Natural killer cell (primary cell): ENCODE data around the gene CTBP1. TPM values are rescaled to one million over a fixed set of nuclear protein-coding genes. Genes with fewer than 3 reads are reported as not detected.

Source experiments
- ATAC-seq, 3 donors: fragments of 150-1000 bp in 2 of 3; fragments of 200-7000 bp in 1 of 3; cut with Tn5 transposase; 1 replicate in 1 of 3; 2 replicates in 2 of 3; pipeline ENCODE4 v1.10.0; 2021; ENCODE audit warnings: mild to moderate bottlenecking in 2 of 3, moderate library complexity in 2 of 3
- DNase-seq, 2 donors: peaks; one replicate each; pipeline versions ENCODE4 v3.0.0 to v3.0.0-alpha.2; 2013 to 2021; ENCODE audit warnings: mixed read lengths in 1 of 2
- H3K27ac ChIP-seq: one replicate; pipeline ENCODE4 v1.5.1; 2013; ENCODE audit warnings: mild to moderate bottlenecking, low read length
- H3K27me3 ChIP-seq: one replicate; pipeline ENCODE4 v1.6.1; 2013; ENCODE audit warnings: low read length; ENCODE audit not compliant: control insufficient read depth, insufficient read depth
- H3K36me3 ChIP-seq: one replicate; pipeline ENCODE4 v1.6.1; 2013; ENCODE audit warnings: low read length; ENCODE audit not compliant: control insufficient read depth, insufficient read depth
- H3K4me1 ChIP-seq: one replicate; pipeline ENCODE4 v1.6.1; 2013; ENCODE audit warnings: low read length; ENCODE audit not compliant: control insufficient read depth, insufficient read depth
- H3K4me3 ChIP-seq: one replicate; pipeline ENCODE4 v1.5.1; 2013; ENCODE audit warnings: low read length
- H3K9me3 ChIP-seq: one replicate; pipeline ENCODE4 v1.6.1; 2013; ENCODE audit warnings: low read length; ENCODE audit not compliant: control insufficient read depth, insufficient read depth
- H3K27ac Mint-ChIP-seq, 2 donors: one replicate each; pipeline ENCODE4 v1.8.0; 2022; ENCODE audit warnings: mild to moderate bottlenecking in 2 of 2, mixed read lengths in 2 of 2, moderate library complexity in 1 of 2
- H3K27me3 Mint-ChIP-seq, 2 donors: one replicate each; pipeline ENCODE4 v1.8.0; 2022; ENCODE audit warnings: low read depth in 2 of 2, mixed read lengths in 2 of 2
- H3K36me3 Mint-ChIP-seq: one replicate; pipeline ENCODE4 v1.8.0; 2022; ENCODE audit warnings: mixed read lengths
- H3K4me1 Mint-ChIP-seq, 2 donors: one replicate each; pipeline ENCODE4 v1.8.0; 2022; ENCODE audit warnings: mixed read lengths in 2 of 2
- H3K4me3 Mint-ChIP-seq: one replicate; pipeline ENCODE4 v1.8.0; 2022; ENCODE audit warnings: mild to moderate bottlenecking, moderate library complexity, mixed read lengths
- H3K9me3 Mint-ChIP-seq, 2 donors: one replicate each; pipeline ENCODE4 v1.8.0; 2022; ENCODE audit warnings: mixed read lengths in 2 of 2
- WGBS: methylation state at CpG from one replicate; pipeline ENCODE4 v1.1.7; 2013; ENCODE audit warnings: missing lambda C conversion rate; ENCODE audit not compliant: insufficient coverage; 5-methylcytosine and 5-hydroxymethylcytosine counted together
- intact Hi-C: fragments of 100-400 bp; cut with micrococcal nuclease; formaldehyde crosslinking; loops from one replicate; pipeline ENCODE4 v1.14.2; 2022
- total RNA-seq, 4 donors: library from RNA; stranded (reverse); fragments of 120-200 nt in 1 of 4; gene quantifications; one replicate each; pipeline versions ENCODE4 v1.2.3 to v1.2.4, GENCODE V29; 2013 to 2022
- TF ChIP-seq, protein P1 (sequence below): fragments of 200-600 bp; IDR thresholded peaks from one replicate; pipeline ENCODE4 v1.8.0; 2022; ENCODE audit warnings: antibody characterized with exemption

The CTBP1 gene
- total RNA-seq, 3 donors from 2014 or later (not counting 1 experiment from before 2014, with no cell fraction given) = 384 to 388 (median 388) TPM

GRCh38 chr4:1180663-1181062 lies 68.3 kb downstream of the CTBP1 start:
- TF ChIP-seq, protein P1, sequence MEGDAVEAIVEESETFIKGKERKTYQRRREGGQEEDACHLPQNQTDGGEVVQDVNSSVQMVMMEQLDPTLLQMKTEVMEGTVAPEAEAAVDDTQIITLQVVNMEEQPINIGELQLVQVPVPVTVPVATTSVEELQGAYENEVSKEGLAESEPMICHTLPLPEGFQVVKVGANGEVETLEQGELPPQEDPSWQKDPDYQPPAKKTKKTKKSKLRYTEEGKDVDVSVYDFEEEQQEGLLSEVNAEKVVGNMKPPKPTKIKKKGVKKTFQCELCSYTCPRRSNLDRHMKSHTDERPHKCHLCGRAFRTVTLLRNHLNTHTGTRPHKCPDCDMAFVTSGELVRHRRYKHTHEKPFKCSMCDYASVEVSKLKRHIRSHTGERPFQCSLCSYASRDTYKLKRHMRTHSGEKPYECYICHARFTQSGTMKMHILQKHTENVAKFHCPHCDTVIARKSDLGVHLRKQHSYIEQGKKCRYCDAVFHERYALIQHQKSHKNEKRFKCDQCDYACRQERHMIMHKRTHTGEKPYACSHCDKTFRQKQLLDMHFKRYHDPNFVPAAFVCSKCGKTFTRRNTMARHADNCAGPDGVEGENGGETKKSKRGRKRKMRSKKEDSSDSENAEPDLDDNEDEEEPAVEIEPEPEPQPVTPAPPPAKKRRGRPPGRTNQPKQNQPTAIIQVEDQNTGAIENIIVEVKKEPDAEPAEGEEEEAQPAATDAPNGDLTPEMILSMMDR = no peak
- intact Hi-C loops = no loop called here
- peak overlapping the region; percentile 12 to 77 for H3K27ac Mint-ChIP-seq
- H3K9me3 ChIP-seq = peaks cover 10% of the 10 kb centered on the region
- peaks cover 27% of the 10 kb centered on the region for H3K36me3 Mint-ChIP-seq
- DNase-seq (no peak), ATAC-seq (no peak)
- H3K27me3 Mint-ChIP-seq = no peaks in the 10 kb centered on the region
- H3K4me3 Mint-ChIP-seq = peak overlapping the region; percentile 49
- no peak overlapping the region for H3K4me3 ChIP-seq
- no peaks in the 10 kb centered on the region for H3K36me3 ChIP-seq
- H3K9me3 Mint-ChIP-seq = peaks cover 5 to 12% of the 10 kb centered on the region in 2 donors
- peaks cover 68% of the 10 kb centered on the region for H3K4me1 ChIP-seq
- H3K4me1 Mint-ChIP-seq = peaks cover 72 to 84% of the 10 kb centered on the region in 2 donors
- no peaks in the 10 kb centered on the region for H3K27me3 ChIP-seq
- no peak overlapping the region for H3K27ac ChIP-seq

DNA sequence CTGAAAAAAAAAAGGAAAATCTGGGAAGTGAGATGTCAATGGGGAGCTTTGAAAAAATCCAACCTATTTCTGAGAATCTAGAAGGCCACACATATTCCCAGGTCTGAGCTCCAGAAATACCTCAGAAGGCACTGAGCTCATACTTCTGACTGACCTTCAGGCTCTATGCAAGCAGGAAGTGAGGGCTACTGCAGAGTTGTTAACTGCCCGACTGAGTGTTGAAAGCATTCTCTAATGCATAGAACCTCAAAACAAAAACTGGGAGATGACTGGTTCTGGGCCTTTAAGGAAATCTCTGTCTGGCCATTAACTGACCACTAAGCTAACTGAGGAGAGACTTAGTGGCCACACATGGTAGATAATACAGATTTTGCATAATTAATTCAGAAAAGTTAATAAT lies 69.0 kb downstream of the CTBP1 start:
- Histone ChIP-seq H3K4me1 (peaks cover 68% of the 10 kb centered on the region), H3K36me3 (no peaks in the 10 kb centered on the region), H3K27ac (no peak overlapping the region), H3K27me3 (no peaks in the 10 kb centered on the region), H3K9me3 (peaks cover 10% of the 10 kb centered on the region), H3K4me3 (no peak overlapping the region)
- H3K4me1 Mint-ChIP-seq = peaks cover 72 to 91% of the 10 kb centered on the region in 2 donors
- H3K36me3 Mint-ChIP-seq = peaks cover 27% of the 10 kb centered on the region
- H3K9me3 Mint-ChIP-seq = peaks cover 5 to 12% of the 10 kb centered on the region in 2 donors
- H3K27ac Mint-ChIP-seq = peak overlapping the region; percentile 4 to 77
- DNase-seq (no peak), ATAC-seq (no peak)
- H3K4me3 Mint-ChIP-seq = peak overlapping the region; percentile 60
- 63% methylated on average over 1 of the region's 1 CpG for WGBS
- intact Hi-C loops = no loop called here
- TF ChIP-seq, protein P1 = no peak
- H3K27me3 Mint-ChIP-seq = no peaks in the 10 kb centered on the region

DNA sequence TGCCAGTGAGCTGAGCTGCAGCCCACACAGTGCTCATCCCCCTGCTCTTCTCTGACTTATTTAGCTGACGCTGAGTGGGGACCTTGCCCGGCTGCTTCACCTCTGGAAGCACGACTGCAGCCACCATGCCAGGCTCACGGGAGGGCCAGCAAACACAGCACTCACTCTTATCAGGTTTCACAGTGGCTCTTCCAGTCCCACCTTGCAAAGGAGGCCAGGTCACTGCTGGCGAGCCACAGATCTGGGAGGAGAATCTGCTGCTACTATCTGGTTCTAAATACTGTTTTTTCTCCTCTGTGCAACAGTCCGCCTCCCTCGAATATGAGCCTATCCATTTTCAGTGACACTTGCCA lies 69.9 kb downstream of the CTBP1 start:
- Histone ChIP-seq H3K4me1 (peaks cover 66% of the 10 kb centered on the region), H3K9me3 (peaks cover 10% of the 10 kb centered on the region), H3K36me3 (no peaks in the 10 kb centered on the region), H3K27me3 (no peaks in the 10 kb centered on the region), H3K27ac (no peak overlapping the region), H3K4me3 (no peak overlapping the region)
- peaks cover 5 to 12% of the 10 kb centered on the region in 2 donors for H3K9me3 Mint-ChIP-seq
- no peak for ATAC-seq
- no peak for DNase-seq
- no peaks in the 10 kb centered on the region for H3K27me3 Mint-ChIP-seq
- peaks cover 68 to 88% of the 10 kb centered on the region in 2 donors for H3K4me1 Mint-ChIP-seq
- peaks cover 27% of the 10 kb centered on the region for H3K36me3 Mint-ChIP-seq
- H3K27ac Mint-ChIP-seq = peak overlapping the region in 1 of 2 donors; percentile 79
- intact Hi-C loops = no loop called here
- TF ChIP-seq, protein P1 = no peak
- WGBS = 89% methylated on average over 7 of the region's 7 CpGs
- H3K4me3 Mint-ChIP-seq = peak overlapping the region; percentile 55

DNA sequence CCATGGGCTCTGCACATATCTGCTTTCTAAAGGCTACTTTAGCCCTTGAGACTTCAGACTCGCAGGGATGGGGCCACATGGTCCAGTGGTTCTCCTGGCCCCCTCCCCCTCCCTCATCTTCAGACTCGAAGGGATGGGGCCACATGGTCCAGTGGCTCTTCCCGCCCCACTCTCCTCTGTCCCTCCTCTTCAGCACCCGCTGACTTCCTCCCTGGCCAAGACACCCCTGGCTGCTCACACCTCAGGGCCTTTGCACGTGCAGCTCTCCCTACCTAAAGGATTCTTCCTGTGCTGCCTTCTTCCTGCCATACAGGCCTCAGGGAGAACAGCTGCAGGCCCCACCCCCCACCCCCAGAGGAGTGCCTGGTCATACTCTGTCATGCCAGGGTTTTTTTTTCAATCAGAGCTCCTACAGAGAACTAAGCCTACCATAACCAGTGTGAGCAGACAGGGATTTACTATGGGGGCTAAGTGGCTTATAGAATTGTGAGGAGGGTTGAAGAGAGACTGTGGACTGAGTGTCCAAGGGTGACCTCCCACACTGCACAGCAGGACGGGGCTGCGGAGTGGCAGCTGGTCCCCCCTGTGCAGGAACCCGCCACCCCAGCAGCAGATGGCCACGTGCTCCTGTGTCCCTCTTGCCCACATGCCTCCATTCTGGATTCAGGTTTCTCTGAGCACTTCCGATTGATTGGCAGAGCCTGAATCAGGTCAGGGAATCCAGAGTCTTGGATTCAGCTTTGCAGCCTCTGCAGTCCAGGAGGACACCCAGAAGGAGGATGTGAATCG lies 70.4 kb downstream of the CTBP1 start:
- Mint-ChIP-seq H3K4me3 (peak overlapping the region; percentile 54), H3K4me1 (peaks cover 65 to 88% of the 10 kb centered on the region in 2 donors), H3K27ac (peak overlapping the region; percentile 9 to 79), H3K36me3 (peaks cover 27% of the 10 kb centered on the region), H3K9me3 (peaks cover 5 to 12% of the 10 kb centered on the region in 2 donors), H3K27me3 (no peaks in the 10 kb centered on the region)
- DNase-seq (no peak), ATAC-seq (no peak)
- Histone ChIP-seq H3K27ac (no peak overlapping the region), H3K4me1 (peaks cover 67% of the 10 kb centered on the region), H3K36me3 (no peaks in the 10 kb centered on the region), H3K4me3 (no peak overlapping the region), H3K9me3 (peaks cover 10% of the 10 kb centered on the region), H3K27me3 (no peaks in the 10 kb centered on the region)
- TF ChIP-seq, protein P1 = no peak
- intact Hi-C loops = no loop called here
- 85% methylated on average over 11 of the region's 11 CpGs for WGBS
